GM21360 (cell line): ENCODE measurements around the gene OR8B2.
"Not testable (repeated sequence)": the region's sequence is repeated elsewhere in the genome, so short reads cannot be mapped to it uniquely, and the experiment has no call there.

Experiments
- ATAC-seq: cut with Tn5 transposase; IDR thresholded peaks from one replicate; pipeline ENCODE4 v1.9.1; 2021; ENCODE audit warnings: mild to moderate bottlenecking, moderate library complexity; ENCODE audit not compliant: unreplicated experiment

OR8B2 gene

GRCh38 chr11:124384399-124384798 lies at the start of gene OR8B2:
OR8B2 (minus strand) TSS chr11:124384499; CDS start chr11:124383343, 1,156 bp downstream.
- no peak for ATAC-seq

- ATAC-seq: no peak
Measured at GRCh38 chr11:124429599-124429998, 45.3 kb upstream of the OR8B2 start.

GRCh38 chr11:124424384-124424921 lies 40.2 kb upstream of the OR8B2 start, which contains the start of gene OR8B4:
OR8B4 (minus strand) TSS chr11:124424871; CDS start chr11:124424871, 0 bp downstream.
- ATAC-seq: no peak

- no peak for ATAC-seq
Measured at GRCh38 chr11:124421043-124421442, 36.7 kb upstream of the OR8B2 start.

GRCh38 chr11:124415356-124415923 lies 31.1 kb upstream of the OR8B2 start:
- no peak for ATAC-seq

- no peak for ATAC-seq
Measured at GRCh38 chr11:124409906-124410305, 25.6 kb upstream of the OR8B2 start.

GRCh38 chr11:124405581-124405980 lies 21.3 kb upstream of the OR8B2 start:
- no peak for ATAC-seq

GRCh38 chr11:124403186-124403585 lies 18.9 kb upstream of the OR8B2 start:
- not testable (repeated sequence) for ATAC-seq

GRCh38 chr11:124402326-124402922 lies 18.1 kb upstream of the OR8B2 start:
- peak; percentile 99 for ATAC-seq

- no peak for ATAC-seq
Measured at GRCh38 chr11:124398924-124399323, 14.6 kb upstream of the OR8B2 start, which contains the start of gene OR8B3. OR8B3 (minus strand) TSS chr11:124399024; CDS start chr11:124397351, 1,673 bp downstream.

GRCh38 chr11:124396847-124397246 lies 12.5 kb upstream of the OR8B2 start:
- ATAC-seq: not testable (repeated sequence)

- no peak for ATAC-seq
Measured at GRCh38 chr11:124394408-124394807, 10.1 kb upstream of the OR8B2 start.

- not testable (repeated sequence) for ATAC-seq
Measured at GRCh38 chr11:124382857-124383256, 1.4 kb downstream of the OR8B2 start.

GRCh38 chr11:124380585-124380984 lies 3.7 kb downstream of the OR8B2 start:
- ATAC-seq: no peak

GRCh38 chr11:124376280-124376679 lies 8.0 kb downstream of the OR8B2 start:
- ATAC-seq: no peak

- ATAC-seq: no peak
Measured at GRCh38 chr11:124359566-124359965, 24.7 kb downstream of the OR8B2 start.

- no peak for ATAC-seq
Measured at GRCh38 chr11:124346311-124346955, 37.9 kb downstream of the OR8B2 start.

- ATAC-seq: no peak
Measured at GRCh38 chr11:124344346-124344745, 40.0 kb downstream of the OR8B2 start.

GRCh38 chr11:124340142-124340447 lies 44.2 kb downstream of the OR8B2 start:
- no peak for ATAC-seq

GRCh38 chr11:124339396-124340141 lies 44.7 kb downstream of the OR8B2 start:
- ATAC-seq: no peak
